GM15510 (cell line): ENCODE data around the gene ATG10.

ENCODE experiments used
- POLR2A ChIP-seq: IDR thresholded peaks from 3 replicates; pipeline ENCODE4 v1.6.1; 2011; ENCODE audit warnings: borderline replicate concordance; ENCODE audit not compliant: insufficient read length; ENCODE audit errors: extremely low read depth

ATG10 gene

GRCh38 chr5:82208371-82208770 is 236.5 kb downstream of the ATG10 start:
- no peak for TF ChIP-seq POLR2A

- TF ChIP-seq POLR2A: no peak
Observed at GRCh38 chr5:82211855-82212572, 240.2 kb downstream of the ATG10 start.

GRCh38 chr5:82217917-82218316 is 246.1 kb downstream of the ATG10 start:
- TF ChIP-seq POLR2A: no peak

GRCh38 chr5:82218374-82219156 is 246.7 kb downstream of the ATG10 start:
- no peak for TF ChIP-seq POLR2A

- no peak for TF ChIP-seq POLR2A
Observed at GRCh38 chr5:82221020-82221419, 249.2 kb downstream of the ATG10 start.

GRCh38 chr5:82222597-82223574 is 251.1 kb downstream of the ATG10 start:
- no peak for TF ChIP-seq POLR2A

GRCh38 chr5:82225525-82226172 is 253.8 kb downstream of the ATG10 start:
- no peak for TF ChIP-seq POLR2A

- no peak for TF ChIP-seq POLR2A
Observed at GRCh38 chr5:82234885-82235284, 263.1 kb downstream of the ATG10 start.

- no peak for TF ChIP-seq POLR2A
Observed at GRCh38 chr5:82244151-82244550, 272.3 kb downstream of the ATG10 start.

- TF ChIP-seq POLR2A: no peak
Observed at GRCh38 chr5:82244854-82245635, 273.2 kb downstream of the ATG10 start.

- TF ChIP-seq POLR2A: no peak
Observed at GRCh38 chr5:82246960-82247574, 275.2 kb downstream of the ATG10 start.

GRCh38 chr5:82252744-82253143 is 280.9 kb downstream of the ATG10 start:
- no peak for TF ChIP-seq POLR2A

- no peak for TF ChIP-seq POLR2A
Observed at GRCh38 chr5:82255844-82256243, 284.0 kb downstream of the ATG10 start.
